Lower leg skin (tissue), 3 donors: ENCODE results near the gene COL13A1.

ENCODE experiments used
- POLR2A ChIP-seq, 2 donors: fragments of 450-650 bp; IDR thresholded peaks; one replicate each; pipeline ENCODE4 v1.6.1; 2016 to 2017; ENCODE audit warnings: antibody characterized with exemption in 2 of 2, mild to moderate bottlenecking in 1 of 2, moderate library complexity in 1 of 2
- TF ChIP-seq, protein P1 (sequence below), 3 donors: fragments of 450-650 bp; IDR thresholded peaks; one replicate each; pipeline ENCODE4 v1.5.1; 2016; ENCODE audit warnings: antibody characterized with exemption in 3 of 3, mild to moderate bottlenecking in 3 of 3, moderate library complexity in 2 of 3

DNA sequence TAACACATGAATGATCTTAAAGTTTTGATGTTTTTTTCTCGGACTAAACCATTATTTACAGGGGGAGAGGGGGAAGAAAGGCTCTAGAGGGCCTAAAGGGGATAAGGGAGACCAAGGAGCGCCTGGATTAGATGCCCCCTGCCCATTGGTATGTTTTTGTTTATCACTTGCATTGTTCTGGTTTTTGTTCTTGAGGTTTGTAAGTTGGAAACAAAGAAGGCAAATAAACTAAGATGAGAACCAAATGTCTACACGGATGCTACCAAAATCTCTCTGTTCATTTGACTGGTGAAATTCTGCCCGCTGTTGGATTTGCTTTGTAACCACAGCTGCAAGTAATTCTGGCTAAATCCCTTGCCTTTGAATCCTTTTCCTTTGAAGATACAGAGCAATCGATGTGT, 151.1 kb downstream of the COL13A1 start:
- TF ChIP-seq, protein P1, sequence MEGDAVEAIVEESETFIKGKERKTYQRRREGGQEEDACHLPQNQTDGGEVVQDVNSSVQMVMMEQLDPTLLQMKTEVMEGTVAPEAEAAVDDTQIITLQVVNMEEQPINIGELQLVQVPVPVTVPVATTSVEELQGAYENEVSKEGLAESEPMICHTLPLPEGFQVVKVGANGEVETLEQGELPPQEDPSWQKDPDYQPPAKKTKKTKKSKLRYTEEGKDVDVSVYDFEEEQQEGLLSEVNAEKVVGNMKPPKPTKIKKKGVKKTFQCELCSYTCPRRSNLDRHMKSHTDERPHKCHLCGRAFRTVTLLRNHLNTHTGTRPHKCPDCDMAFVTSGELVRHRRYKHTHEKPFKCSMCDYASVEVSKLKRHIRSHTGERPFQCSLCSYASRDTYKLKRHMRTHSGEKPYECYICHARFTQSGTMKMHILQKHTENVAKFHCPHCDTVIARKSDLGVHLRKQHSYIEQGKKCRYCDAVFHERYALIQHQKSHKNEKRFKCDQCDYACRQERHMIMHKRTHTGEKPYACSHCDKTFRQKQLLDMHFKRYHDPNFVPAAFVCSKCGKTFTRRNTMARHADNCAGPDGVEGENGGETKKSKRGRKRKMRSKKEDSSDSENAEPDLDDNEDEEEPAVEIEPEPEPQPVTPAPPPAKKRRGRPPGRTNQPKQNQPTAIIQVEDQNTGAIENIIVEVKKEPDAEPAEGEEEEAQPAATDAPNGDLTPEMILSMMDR (IDR thresholded peaks at IDR 0.05), result no peak
- TF ChIP-seq POLR2A (IDR thresholded peaks at IDR 0.05), result no peak
